Bronchial epithelial cell (primary cell): ENCODE data around the gene PTPN6. TPM values are rescaled to one million over a fixed set of nuclear protein-coding genes. Genes with fewer than 3 reads are reported as not detected.

Experiments used
- total RNA-seq: library from RNA; depleted of rRNA; stranded (reverse); fragments of >200 nt; gene quantifications from 2 replicates; pipeline ENCODE4 v1.2.1, GENCODE V29; 2014

The PTPN6 gene
- total RNA-seq, 1 donor from 2014 or later = 12.4 TPM

Other genes starting within 250 kb of the PTPN6 start
- gene COPS7A, start 227.3 kb upstream of the PTPN6 start, total RNA-seq = 63.7 and 86.0 TPM in 2 replicates
- gene MLF2, start 198.2 kb upstream of the PTPN6 start, total RNA-seq = 136 and 180 TPM in 2 replicates
- 17.6 and 35.3 TPM in 2 replicates for gene PTMS, start 185.0 kb upstream of the PTPN6 start, total RNA-seq
- gene LAG3, start 178.8 kb upstream of the PTPN6 start, total RNA-seq = not detected in 2 replicates
- gene CD4, start 161.8 kb upstream of the PTPN6 start, total RNA-seq = not detected in 2 replicates
- gene GPR162, start 129.5 kb upstream of the PTPN6 start, total RNA-seq = not detected in 2 replicates
- 11.3 and 20.0 TPM in 2 replicates for gene P3H3, start 122.9 kb upstream of the PTPN6 start, total RNA-seq
- 0.38 and 0.53 TPM in 2 replicates for gene GNB3, start 110.4 kb upstream of the PTPN6 start, total RNA-seq
- gene CDCA3, start 100.1 kb upstream of the PTPN6 start, total RNA-seq = 0.26 and 0.51 TPM in 2 replicates
- gene USP5, start 99.2 kb upstream of the PTPN6 start, total RNA-seq = 45.0 and 46.9 TPM in 2 replicates
- gene TPI1, start 83.8 kb upstream of the PTPN6 start, total RNA-seq = 1,194 and 1,306 TPM in 2 replicates
- gene SPSB2, start 78.1 kb upstream of the PTPN6 start, total RNA-seq = 7.9 and 12.5 TPM in 2 replicates
- 11.6 and 12.8 TPM in 2 replicates for gene LRRC23, start 46.5 kb upstream of the PTPN6 start, total RNA-seq
- gene ENO2, start 36.8 kb upstream of the PTPN6 start, total RNA-seq = 9.0 and 10.0 TPM in 2 replicates
- gene ATN1, start 23.4 kb upstream of the PTPN6 start, total RNA-seq = 4.9 and 7.1 TPM in 2 replicates
- not detected in 2 replicates for gene RNU7-1, start 7.5 kb upstream of the PTPN6 start, total RNA-seq
- gene C12orf57, start 7.3 kb upstream of the PTPN6 start, total RNA-seq = 92.2 and 161 TPM in 2 replicates
- 83.7 and 189 TPM in 2 replicates for gene PHB2, start 19.3 kb downstream of the PTPN6 start, total RNA-seq
- 68.2 and 68.4 TPM in 2 replicates for gene EMG1, start 19.6 kb downstream of the PTPN6 start, total RNA-seq
- gene LPCAT3, start 67.1 kb downstream of the PTPN6 start, total RNA-seq = 7.9 and 13.3 TPM in 2 replicates
- gene C1S, start 109.4 kb downstream of the PTPN6 start, total RNA-seq = 1.5 and 6.3 TPM in 2 replicates
- gene C1R, start 141.1 kb downstream of the PTPN6 start, total RNA-seq = 1.9 and 3.2 TPM in 2 replicates
- gene C1RL, start 157.9 kb downstream of the PTPN6 start, total RNA-seq = 11.3 and 14.3 TPM in 2 replicates
- not detected in 2 replicates for gene RBP5, start 177.5 kb downstream of the PTPN6 start, total RNA-seq
- 7.0 and 9.2 TPM in 2 replicates for gene CLSTN3, start 179.0 kb downstream of the PTPN6 start, total RNA-seq
- 21.9 and 27.9 TPM in 2 replicates for gene PEX5, start 238.3 kb downstream of the PTPN6 start, total RNA-seq